Left colon (tissue), 2 donors: ENCODE data around the gene RPS6KA3. TPM values are rescaled to one million over a fixed set of nuclear protein-coding genes. Genes with fewer than 3 reads are reported as not detected.
"Not testable (repeated sequence)": the region's sequence is repeated elsewhere in the genome, so short reads cannot be mapped to it uniquely, and the experiment has no call there.

Experiments used
- ATAC-seq: fragments of 200-7000 bp; cut with Tn5 transposase; one replicate; pipeline ENCODE4 v1.9.1; 2020; ENCODE audit warnings: mild to moderate bottlenecking, moderate library complexity
- DNase-seq, 2 donors: peaks; one replicate each; pipeline ENCODE4 v3.0.0-alpha.2; 2020
- intact Hi-C, 2 donors: fragments of 100-400 bp; cut with DNase I in 1 of 2; cut with micrococcal nuclease in 1 of 2; formaldehyde crosslinking; loops; one replicate each; pipeline versions ENCODE4 v1.11.2 to v1.14.0; 2022; cut with DNase I, micrococcal nuclease
- total RNA-seq, 2 donors: library from RNA; stranded (reverse); fragmentation: NEBNext Ultra II Directional; extraction: Animal tissue kit (Norgen Biotek cat#: 25700); gene quantifications; one replicate each; pipeline ENCODE4 v1.2.1, GENCODE V29; 2021
- donor health status: DM: no; HTN: no; CAD: no.
- donor health status: DM: yes; HTN: yes; CAD: no.

The RPS6KA3 gene
- total RNA-seq, 2 donors from 2014 or later = 88.6 to 93.7 TPM

DNA sequence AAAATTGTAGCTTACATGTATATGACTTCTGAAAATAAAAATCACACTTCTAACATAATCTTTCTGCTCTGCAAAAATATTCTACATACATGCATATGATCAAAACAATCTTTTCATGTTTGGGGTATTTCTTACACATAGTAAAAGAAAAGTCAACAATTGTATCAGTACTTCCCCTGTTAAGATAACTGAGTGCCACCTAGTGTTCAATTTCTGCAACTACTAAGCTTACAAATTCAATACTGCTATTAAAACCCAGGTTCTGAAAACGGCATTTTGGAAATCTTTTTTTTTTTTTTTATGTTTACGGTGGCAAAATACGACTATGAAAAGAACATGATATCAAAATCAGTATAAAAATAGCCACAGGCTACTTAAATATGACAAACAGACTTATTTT, 139.3 kb downstream of the RPS6KA3 start:
- intact Hi-C loops, DNase-seq: not testable (repeated sequence)
- ATAC-seq = peak; percentile 72

DNA sequence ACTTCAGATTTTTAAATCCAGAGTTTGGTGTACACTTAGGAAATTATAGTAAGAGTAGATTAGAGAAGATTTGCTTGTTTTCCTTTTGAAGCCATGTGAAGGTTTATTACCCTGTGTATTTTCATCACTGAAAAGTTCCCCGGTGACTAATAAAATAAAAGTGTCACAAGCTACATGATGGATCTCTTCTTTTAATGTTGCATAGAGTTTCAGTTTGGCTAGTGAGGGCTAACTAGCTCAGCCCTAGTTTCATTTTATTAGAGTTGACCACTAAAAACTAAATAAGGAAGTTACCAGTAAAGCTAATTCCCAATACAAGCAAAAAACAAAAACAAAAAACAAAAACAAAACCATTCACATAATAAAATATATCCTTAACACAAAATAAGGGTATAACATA, 139.9 kb downstream of the RPS6KA3 start:
- DNase-seq, intact Hi-C loops: not testable (repeated sequence)
- ATAC-seq = peak; percentile 49

DNA sequence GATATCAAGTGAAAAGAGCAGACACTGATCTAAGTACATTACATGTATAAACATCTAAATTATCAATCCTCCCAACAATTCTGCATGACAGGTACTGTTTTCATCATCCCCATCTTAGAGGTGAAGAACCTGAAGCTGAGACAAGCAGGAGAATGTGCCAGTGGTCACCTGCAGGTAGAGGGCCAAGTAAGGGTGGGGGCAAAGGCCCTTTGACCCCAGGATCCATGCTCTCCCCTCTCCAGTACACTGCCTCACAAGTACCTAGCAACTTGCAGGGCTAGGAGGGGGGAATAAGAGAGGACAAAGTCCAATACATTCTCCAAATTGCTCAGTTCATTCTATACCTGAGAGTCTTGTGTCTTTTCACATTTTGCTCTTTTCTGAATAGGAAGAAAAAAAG, 141.7 kb downstream of the RPS6KA3 start:
- no peak for ATAC-seq
- no peak for DNase-seq
- intact Hi-C loops = no loop called here

DNA sequence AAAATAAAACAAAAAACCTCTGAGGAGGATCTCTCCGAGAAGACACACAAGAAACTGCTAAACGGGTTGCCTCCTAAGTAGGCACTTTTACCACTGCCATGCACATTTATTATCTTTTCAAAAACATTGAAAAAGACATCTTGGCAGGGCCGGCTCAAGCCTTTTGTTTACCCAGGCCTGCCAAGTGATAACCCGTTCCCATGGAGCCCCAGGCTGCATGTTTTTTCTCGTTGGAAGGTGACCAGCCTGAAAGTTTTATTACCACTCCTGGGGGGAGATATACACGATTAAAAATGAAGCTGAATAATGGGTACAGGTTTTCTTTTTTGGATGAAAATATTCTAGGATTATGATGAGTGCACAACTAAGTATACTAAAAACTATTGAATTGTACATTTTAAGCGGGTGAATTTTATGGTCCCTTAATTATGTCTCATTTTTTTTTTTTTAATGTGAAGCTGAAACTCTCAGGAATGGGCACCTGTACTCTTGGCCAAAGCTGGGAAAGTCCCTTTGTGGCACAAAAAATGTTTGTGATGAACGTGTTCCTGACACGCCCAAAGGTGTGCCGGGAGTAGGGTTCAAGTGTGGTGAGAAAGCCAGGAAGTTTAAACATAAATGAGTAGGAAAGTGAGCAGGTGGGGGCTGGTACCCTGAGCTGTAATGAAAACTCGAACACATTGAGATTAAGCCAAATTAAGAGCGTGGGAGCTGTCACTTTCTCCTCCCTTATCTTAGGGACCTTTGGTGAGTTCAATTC, 148.5 kb downstream of the RPS6KA3 start:
- peak; percentile 75 for ATAC-seq
- peak; percentile 52 to 53 for DNase-seq
- intact Hi-C loops = no loop called here

DNA sequence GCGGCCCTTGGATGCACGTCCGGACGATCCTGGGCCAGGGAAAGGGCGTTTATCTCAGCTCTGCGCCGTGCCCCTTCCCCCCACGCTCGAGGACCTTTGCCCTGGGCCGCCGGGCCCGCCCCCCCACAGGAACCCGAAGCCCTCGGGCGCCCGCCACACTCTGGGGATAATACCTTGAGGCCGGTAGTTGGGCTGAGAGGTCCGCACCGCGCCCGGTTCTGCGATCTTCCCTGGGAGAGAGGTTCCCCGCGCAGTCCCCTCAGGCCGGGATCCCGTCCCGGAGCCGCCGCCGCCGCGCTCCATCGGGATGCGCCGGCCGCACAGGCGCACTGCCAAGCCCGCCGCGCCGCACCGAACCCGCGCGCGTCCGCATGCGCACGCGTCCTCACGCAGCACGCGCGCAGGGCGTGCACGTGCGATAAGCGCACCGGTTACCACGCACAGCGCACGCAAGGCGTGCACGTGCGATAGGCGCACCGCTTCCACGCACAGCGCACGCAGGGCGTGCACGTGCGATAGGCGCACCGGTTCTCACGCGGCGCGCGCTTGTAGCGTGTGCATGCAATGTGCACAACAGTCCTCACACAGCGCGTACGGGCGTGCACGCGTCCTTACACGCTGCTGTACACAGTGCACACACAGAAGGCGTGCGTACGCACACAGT, 150.0 kb downstream of the RPS6KA3 start, which contains the start of gene MAP7D2:
TSS of gene MAP7D2 (minus strand) at position 331 of the 664 bp plus-strand sequence. CDS start at position 303, 28 bp downstream.
- peak in 1 of 2 donors; percentile 20 for DNase-seq
- intact Hi-C loops = no loop called here
- peak; percentile 60 for ATAC-seq

DNA sequence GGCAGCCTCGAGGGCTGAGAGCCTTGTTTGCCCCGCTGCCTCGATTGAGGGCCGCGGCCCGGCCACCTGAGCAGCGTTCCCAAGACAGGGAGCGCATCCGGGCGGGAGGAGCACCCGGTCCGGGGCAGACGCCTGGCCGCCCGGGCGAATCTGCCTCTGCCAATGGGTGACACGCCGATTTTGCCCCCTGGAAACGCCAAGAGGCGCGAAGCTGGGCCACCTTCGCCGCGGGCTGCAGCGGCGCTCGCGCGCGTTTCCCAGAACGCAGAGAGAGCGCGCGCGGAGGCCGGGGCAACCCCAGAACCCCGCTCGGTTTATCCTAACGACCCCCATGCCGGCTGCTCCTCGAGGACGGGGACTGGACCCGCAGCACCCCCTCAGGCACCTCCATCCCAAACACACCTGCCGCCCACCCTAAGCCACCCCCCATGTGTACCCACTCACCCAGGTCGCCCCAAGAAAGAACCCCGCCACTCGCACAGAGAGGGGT, 150.6 kb downstream of the RPS6KA3 start:
- intact Hi-C loops = no loop called here
- DNase-seq = no peak
- peak; percentile 14 for ATAC-seq

DNA sequence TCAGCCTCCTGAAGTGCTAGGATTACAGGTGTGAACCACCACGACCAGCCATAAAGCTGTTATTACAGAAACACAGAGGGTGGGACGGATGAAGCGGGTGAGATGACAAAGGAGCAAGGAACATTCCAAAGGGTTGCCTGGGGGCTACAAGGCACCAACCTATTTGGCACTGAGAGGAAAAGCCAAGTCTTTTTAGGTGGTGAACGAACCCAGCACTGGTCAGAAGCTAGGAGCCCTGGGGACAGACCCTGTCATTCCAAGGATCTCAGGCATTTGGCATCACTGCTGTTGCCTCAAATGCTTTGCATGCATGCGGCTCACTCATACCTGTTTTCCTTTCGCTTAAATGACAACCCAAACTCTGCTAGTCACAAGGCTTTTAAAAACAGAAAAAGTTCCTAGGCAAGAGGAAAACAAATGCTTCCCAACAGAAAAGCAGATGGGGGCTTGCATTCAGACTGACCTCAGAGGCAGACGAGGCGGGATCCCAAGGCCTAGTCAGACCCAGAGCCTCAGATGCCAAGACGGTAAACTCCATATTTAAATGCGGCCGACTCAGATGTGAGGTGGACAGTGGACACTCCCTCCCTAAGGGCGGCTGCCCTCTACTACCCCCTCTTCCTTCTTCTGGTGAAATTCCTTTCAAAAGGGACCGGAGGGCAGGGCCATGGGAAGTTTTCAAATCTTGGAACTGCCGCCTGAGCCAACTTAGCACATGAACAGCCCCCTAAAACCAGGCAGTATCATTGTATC, 154.5 kb downstream of the RPS6KA3 start:
- intact Hi-C loops = no loop called here
- DNase-seq (no peak), ATAC-seq (no peak)

DNA sequence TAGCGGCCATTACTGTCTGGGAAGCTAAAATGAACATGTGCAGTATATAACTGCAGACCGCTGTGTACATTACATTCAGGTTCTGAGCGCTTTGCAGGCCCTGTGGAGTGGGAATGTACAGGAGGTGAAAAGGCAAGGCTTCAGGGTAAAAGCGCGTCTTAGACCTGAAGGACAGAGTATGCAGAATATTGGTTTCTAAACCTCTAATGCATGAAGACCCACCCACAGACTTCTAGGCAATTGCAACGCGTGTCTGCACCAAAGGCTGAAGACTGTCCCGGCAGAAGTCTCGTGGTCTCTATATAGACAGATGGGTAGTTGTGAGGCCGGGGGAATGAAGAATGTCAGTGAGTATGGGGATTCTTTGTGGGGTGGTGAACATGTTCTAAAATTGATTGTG, 155.4 kb downstream of the RPS6KA3 start:
- no peak for ATAC-seq
- intact Hi-C loops = no loop called here
- no peak for DNase-seq

DNA sequence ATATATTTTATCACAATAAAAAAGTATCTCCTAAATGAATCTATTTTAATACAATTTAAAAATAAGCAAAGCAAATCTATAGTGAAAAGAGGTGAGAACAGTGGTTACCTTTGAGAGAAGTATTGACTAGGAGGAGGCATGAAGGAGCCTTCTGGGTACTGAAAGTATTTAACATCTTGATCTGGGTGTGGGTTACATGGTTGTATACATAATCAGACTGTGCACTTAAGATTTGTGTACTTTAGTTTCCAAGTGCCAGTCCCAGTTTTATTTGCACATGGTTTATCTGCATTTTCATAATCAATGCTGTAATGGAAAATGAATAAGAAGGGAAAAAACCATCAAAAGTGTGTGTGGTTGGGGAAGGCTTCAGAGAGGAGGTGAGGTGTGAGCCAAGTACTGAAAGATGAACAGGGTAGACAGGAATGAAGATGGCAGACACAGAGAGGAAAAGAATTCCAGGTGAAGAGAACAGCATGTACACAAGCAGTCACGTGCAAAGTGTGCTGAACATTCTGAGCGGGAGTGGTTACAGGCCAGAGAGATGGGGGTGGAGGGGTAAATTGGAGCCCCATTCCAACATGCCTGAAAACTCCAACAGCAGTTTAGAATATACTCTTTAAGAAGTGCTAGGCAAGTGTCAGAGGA, 164.7 kb downstream of the RPS6KA3 start:
- intact Hi-C loops = no loop called here
- DNase-seq (no peak), ATAC-seq (peak; percentile 58)

Other genes starting within 250 kb of the RPS6KA3 start
- gene MAP7D2, start 150.0 kb downstream of the RPS6KA3 start, total RNA-seq = 1 to 10 TPM; 1.4 to 1.6 TPM
- 10 to 100 TPM; 76.3 to 80.4 TPM for gene EIF1AX, start 125.1 kb downstream of the RPS6KA3 start, total RNA-seq